KMS-11 (cell line): ENCODE measurements around the gene METTL1.

Experiments used
- H2AFZ ChIP-seq: fragments of 200-600 bp; sonication (generic); 2 replicates; pipeline ENCODE4 v1.6.1; 2016; ENCODE audit warnings: antibody characterized with exemption, mixed run types, low read depth
- H3K27ac ChIP-seq: fragments of 200-600 bp; sonication (generic); 2 replicates; pipeline ENCODE4 v1.6.1; 2016; ENCODE audit warnings: mild to moderate bottlenecking, mixed run types
- H3K27me3 ChIP-seq: fragments of 200-600 bp; sonication (generic); 2 replicates; pipeline ENCODE4 v1.6.1; 2017; ENCODE audit warnings: mild to moderate bottlenecking, low read depth, mixed run types, moderate library complexity; ENCODE audit not compliant: insufficient read depth
- H3K36me3 ChIP-seq: fragments of 200-600 bp; sonication (generic); 2 replicates; pipeline ENCODE4 v1.6.1; 2017; ENCODE audit warnings: mild to moderate bottlenecking, mixed run types; ENCODE audit not compliant: insufficient read depth
- H3K4me1 ChIP-seq: fragments of 200-600 bp; sonication (generic); 2 replicates; pipeline ENCODE4 v1.6.1; 2016; ENCODE audit warnings: mild to moderate bottlenecking, low read depth, mixed run types; ENCODE audit not compliant: poor library complexity, severe bottlenecking
- H3K4me2 ChIP-seq: fragments of 200-600 bp; sonication (generic); 2 replicates; pipeline ENCODE4 v1.7.0; 2016; ENCODE audit warnings: mild to moderate bottlenecking, mixed run types
- H3K4me3 ChIP-seq: fragments of 200-600 bp; sonication (generic); IDR thresholded peaks from 2 replicates; pipeline ENCODE4 v1.6.1; 2017; ENCODE audit warnings: low read depth, low read length, mixed read lengths; ENCODE audit not compliant: insufficient read depth
- H3K79me2 ChIP-seq: fragments of 200-600 bp; sonication (generic); 2 replicates; pipeline ENCODE4 v1.6.1; 2016; ENCODE audit warnings: low read depth, mixed run types; ENCODE audit not compliant: insufficient read depth
- H3K9ac ChIP-seq: fragments of 200-600 bp; sonication (generic); 2 replicates; pipeline ENCODE4 v1.6.1; 2016; ENCODE audit warnings: mild to moderate bottlenecking, mixed run types
- H4K20me1 ChIP-seq: fragments of 200-600 bp; sonication (generic); 2 replicates; pipeline ENCODE4 v1.6.1; 2016; ENCODE audit warnings: mild to moderate bottlenecking, mixed run types; ENCODE audit not compliant: insufficient read depth
- TF ChIP-seq, protein P1 (sequence below): fragments of 200-600 bp; sonication (generic); conservative IDR thresholded peaks from 2 replicates; pipeline ENCODE4 v1.6.1; 2017; ENCODE audit warnings: low read depth, mild to moderate bottlenecking, antibody characterized with exemption, low read length, moderate library complexity, mixed read lengths

METTL1 gene

DNA sequence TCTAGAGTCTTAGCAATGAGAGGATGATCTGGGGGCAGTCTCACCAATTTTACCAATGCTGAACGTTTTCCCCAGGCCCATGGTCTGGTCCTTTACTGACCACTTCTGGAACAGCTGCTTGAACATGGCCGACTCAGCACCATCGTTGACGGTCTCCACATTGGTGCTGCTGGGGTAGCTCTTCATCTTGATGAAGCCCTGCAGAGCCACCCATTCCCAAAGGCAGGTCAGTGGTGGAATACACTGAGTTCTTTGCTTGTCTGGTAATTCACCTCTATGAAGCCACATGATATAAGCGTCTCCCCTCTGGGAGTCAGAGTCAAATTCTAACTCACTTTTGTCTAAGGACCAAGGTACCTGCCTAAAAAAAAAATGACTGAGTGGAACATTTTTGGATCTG, 36.4 kb upstream of the METTL1 start:
- no peaks in the 10 kb centered on the region for H3K79me2 ChIP-seq
- no peak overlapping the region for H3K4me2 ChIP-seq
- H2AFZ ChIP-seq, result no peak overlapping the region
- H3K27ac ChIP-seq, result no peak overlapping the region
- TF ChIP-seq, protein P1, sequence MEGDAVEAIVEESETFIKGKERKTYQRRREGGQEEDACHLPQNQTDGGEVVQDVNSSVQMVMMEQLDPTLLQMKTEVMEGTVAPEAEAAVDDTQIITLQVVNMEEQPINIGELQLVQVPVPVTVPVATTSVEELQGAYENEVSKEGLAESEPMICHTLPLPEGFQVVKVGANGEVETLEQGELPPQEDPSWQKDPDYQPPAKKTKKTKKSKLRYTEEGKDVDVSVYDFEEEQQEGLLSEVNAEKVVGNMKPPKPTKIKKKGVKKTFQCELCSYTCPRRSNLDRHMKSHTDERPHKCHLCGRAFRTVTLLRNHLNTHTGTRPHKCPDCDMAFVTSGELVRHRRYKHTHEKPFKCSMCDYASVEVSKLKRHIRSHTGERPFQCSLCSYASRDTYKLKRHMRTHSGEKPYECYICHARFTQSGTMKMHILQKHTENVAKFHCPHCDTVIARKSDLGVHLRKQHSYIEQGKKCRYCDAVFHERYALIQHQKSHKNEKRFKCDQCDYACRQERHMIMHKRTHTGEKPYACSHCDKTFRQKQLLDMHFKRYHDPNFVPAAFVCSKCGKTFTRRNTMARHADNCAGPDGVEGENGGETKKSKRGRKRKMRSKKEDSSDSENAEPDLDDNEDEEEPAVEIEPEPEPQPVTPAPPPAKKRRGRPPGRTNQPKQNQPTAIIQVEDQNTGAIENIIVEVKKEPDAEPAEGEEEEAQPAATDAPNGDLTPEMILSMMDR, result no peak
- H3K4me1 ChIP-seq, result peaks cover 6% of the 10 kb centered on the region
- H3K27me3 ChIP-seq, result no peaks in the 10 kb centered on the region
- no peak overlapping the region for H3K9ac ChIP-seq
- H4K20me1 ChIP-seq, result no peaks in the 10 kb centered on the region
- H3K4me3 ChIP-seq, result no peak overlapping the region
- H3K36me3 ChIP-seq, result no peaks in the 10 kb centered on the region

DNA sequence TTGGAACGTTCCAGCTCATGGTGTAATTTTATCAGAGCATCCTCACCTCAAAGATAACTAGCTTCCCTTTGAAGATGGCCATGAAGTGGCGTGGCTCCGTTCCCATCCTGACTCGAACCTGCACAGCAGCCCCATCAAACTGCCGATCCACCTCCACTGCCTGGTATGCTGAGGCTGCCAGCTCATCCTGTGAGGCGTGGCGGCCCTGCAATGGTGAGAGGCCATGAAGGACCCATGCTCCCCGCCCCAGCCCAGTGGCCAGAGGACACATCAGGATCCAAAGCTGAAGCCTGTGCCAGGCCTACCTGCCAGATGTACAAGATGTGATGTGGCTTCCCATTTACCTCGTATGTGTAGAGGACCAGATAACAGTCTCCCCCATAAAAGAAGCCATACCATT, 35.4 kb upstream of the METTL1 start:
- Histone ChIP-seq H2AFZ (no peak overlapping the region), H3K4me3 (no peak overlapping the region), H3K36me3 (no peaks in the 10 kb centered on the region), H3K4me1 (peaks cover 6% of the 10 kb centered on the region), H3K79me2 (no peaks in the 10 kb centered on the region), H3K27ac (no peak overlapping the region), H4K20me1 (no peaks in the 10 kb centered on the region), H3K27me3 (no peaks in the 10 kb centered on the region), H3K4me2 (no peak overlapping the region), H3K9ac (no peak overlapping the region)
- TF ChIP-seq, protein P1, result no peak

DNA sequence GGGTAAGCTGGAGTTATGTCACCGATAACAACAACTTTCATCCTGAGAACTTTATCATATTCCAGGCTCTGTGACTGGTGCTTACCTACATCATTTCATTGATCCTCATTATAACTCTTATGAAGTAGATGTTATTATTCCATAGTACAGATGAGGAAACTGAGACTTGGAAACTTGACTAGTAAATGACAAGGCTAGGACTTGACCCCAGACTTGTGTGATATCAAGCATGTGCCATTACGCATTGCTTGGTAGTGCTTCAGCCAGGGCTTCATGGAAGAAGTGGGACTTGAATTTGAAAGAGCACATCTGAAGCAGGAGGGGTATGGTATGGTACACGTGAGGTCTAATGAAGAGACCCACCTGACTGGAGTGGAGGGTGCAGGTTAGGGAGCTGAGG, 34.8 kb upstream of the METTL1 start:
- no peaks in the 10 kb centered on the region for H4K20me1 ChIP-seq
- no peak overlapping the region for H3K4me3 ChIP-seq
- peaks cover 6% of the 10 kb centered on the region for H3K4me1 ChIP-seq
- no peak overlapping the region for H3K4me2 ChIP-seq
- TF ChIP-seq, protein P1, result no peak
- H3K36me3 ChIP-seq, result no peaks in the 10 kb centered on the region
- H3K27me3 ChIP-seq, result no peaks in the 10 kb centered on the region
- no peak overlapping the region for H3K27ac ChIP-seq
- no peak overlapping the region for H3K9ac ChIP-seq
- no peak overlapping the region for H2AFZ ChIP-seq
- H3K79me2 ChIP-seq, result no peaks in the 10 kb centered on the region

DNA sequence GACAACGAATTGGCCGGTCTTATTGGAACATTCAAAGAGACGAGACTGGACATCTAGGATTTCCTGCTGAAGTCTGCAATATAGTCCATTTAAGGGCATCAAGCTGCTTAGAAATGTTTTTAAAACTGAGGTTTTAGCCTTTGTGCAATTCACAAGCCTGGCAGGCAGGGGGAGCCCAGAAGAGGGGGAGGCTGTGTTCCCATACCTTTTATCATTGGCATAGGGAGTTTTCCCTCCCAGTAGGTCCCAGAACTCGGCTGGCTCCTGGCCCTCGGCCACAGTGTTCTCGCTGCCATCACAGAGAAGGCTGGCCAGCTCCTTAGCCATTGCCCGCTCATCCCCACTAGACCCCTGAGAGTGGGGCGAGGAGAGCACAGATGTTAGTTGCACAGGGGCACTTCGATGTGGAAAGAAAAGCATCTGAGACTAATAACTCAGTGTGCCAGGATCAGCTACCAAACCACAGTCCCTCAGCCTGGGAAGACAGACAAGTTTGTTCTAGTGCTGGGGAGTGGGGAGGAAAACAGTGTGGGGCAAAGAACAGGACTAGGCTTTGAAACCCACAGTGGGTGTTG, 31.5 kb upstream of the METTL1 start:
- no peak overlapping the region for H3K27ac ChIP-seq
- H3K36me3 ChIP-seq, result no peaks in the 10 kb centered on the region

More for the DNA sequence above, 31.5 kb upstream of the METTL1 start:
- H3K4me2 ChIP-seq, result no peak overlapping the region
- TF ChIP-seq, protein P1, result peak; percentile 100
- no peak overlapping the region for H2AFZ ChIP-seq
- no peaks in the 10 kb centered on the region for H4K20me1 ChIP-seq
- H3K27me3 ChIP-seq, result no peaks in the 10 kb centered on the region
- H3K9ac ChIP-seq, result no peak overlapping the region
- no peaks in the 10 kb centered on the region for H3K79me2 ChIP-seq
- peaks cover 6% of the 10 kb centered on the region for H3K4me1 ChIP-seq
- H3K4me3 ChIP-seq, result no peak overlapping the region
